Stimulated activated CD8-positive, alpha-beta memory T cell treated with anti-CD3 and anti-CD28 coated beads, Interleukin-2, amount 100 ng/mL, for 1 hour (primary cell): ENCODE measurements around the gene ATP10B.

Experiments
- DNase-seq, 2 donors: peaks; one replicate each; pipeline ENCODE4 v3.0.0-alpha.2; 2020; ENCODE audit warnings: low read depth in 2 of 2

Gene ATP10B

GRCh38 chr5:160514866-160515265 lies 337.1 kb downstream of the ATP10B start:
- no peak for DNase-seq

- no peak for DNase-seq
Observed at GRCh38 chr5:160514191-160514590, 337.8 kb downstream of the ATP10B start.

GRCh38 chr5:160513485-160513884 lies 338.5 kb downstream of the ATP10B start:
- no peak for DNase-seq
